HG03575 (cell line): ENCODE measurements around the gene SNRNP35.
"Not testable (repeated sequence)": the region's sequence is repeated elsewhere in the genome, so short reads cannot be mapped to it uniquely, and the experiment has no call there.

Experiments
- ATAC-seq: cut with Tn5 transposase; IDR thresholded peaks from one replicate; pipeline ENCODE4 v1.9.1; 2021; ENCODE audit not compliant: unreplicated experiment, insufficient number of reproducible peaks, low FRiP score; ENCODE audit errors: extremely low read depth

Gene SNRNP35

DNA sequence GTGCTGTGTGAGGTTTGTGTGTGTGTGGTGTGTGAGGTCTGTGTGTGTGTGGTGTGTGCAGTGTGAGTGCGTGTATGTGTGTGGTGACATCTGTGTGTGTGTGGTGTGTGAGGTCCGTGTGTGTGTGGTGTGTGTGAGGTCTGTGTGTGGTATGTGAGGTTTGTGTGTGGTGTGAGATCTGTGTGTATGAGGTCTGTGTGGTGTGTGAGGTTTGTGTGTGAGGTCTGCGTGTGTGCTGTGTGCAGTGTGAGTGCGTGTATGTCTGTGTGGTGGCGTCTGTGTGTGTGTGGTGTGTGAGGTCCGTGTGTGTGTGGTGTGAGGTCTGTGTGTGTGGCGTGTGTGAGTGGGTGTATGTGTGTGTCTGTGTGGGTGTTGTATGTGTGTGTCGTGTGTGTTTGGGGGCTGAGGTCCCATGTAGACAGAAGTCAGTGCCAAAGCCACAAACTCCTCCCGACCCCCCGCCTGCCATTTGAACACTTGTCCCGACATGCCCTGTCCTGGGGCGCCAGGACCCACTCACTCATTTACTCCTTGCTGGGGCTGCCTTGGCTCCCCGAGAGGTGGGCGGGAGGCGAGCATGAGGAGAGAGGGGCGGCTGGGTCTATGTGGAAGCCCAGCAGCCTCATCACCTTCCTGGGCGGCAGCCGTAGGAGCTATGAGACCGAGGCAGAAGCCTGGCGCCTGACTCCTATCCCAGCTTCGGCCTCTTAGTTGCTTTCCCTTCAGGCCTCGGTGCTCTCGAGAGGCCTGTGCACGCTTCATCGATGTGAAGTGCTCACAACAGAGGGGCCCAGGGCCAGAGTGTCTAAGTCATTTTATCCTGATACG, 55.1 kb downstream of the SNRNP35 start:
- no peak for ATAC-seq

GRCh38 chr12:123513805-123514204, 55.9 kb downstream of the SNRNP35 start:
- ATAC-seq, result no peak

GRCh38 chr12:123514582-123515221, 56.8 kb downstream of the SNRNP35 start:
- not testable (repeated sequence) for ATAC-seq

DNA sequence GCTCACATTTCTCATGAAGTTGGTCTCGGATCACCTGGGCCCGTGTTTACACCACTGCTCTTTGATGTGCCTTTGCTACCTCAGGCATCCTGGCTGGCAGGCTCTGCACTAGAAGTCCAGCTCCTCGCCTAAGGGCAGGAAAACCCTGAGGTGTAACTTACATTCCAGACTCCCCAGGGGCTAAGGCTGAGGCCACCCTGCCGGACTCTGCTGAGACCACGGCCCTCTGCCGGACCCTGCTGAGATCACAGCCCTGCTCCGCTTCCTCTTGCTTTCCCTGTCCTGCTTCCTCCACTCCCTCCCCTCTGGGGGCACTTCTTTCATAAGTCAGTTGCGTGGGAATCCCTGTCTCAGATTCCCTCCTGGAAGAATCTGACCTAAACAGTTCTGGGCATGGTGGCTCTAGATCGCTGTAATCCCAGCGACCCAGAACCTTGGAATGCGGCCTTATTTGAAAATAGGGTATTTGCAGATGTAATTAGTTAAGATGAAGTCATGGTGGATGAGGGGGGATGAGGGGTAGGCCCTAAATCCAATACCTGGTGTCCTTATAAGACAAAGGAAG, 58.4 kb downstream of the SNRNP35 start:
- no peak for ATAC-seq
